OCI-LY7 (cell line): ENCODE measurements around the gene NPBWR2.

Experiments used
- CTCF ChIP-seq: fragments of 200-600 bp; sonication (generic); conservative IDR thresholded peaks from 2 replicates; pipeline ENCODE4 v1.5.1; 2014; ENCODE audit warnings: mild to moderate bottlenecking, antibody characterized with exemption, low read length, moderate library complexity, mixed read lengths
- EZH2phosphoT487 ChIP-seq: fragments of 200-600 bp; sonication (generic); IDR thresholded peaks from 2 replicates; pipeline ENCODE4 v1.6.1; 2018; ENCODE audit warnings: low read depth, borderline replicate concordance, mild to moderate bottlenecking, mixed run types, antibody characterized with exemption, low read length, moderate library complexity, mixed read lengths

- no peak for TF ChIP-seq CTCF
- no peak for TF ChIP-seq EZH2phosphoT487
These were observed 14.9 kb downstream of the NPBWR2 start for GRCh38 chr20:64092258-64093012.
